WTC11 (cell line): Measurements from ENCODE around the gene NSUN7. TPM values are rescaled to one million over a fixed set of nuclear protein-coding genes. Genes with fewer than 3 reads are reported as not detected.
"Not testable (repeated sequence)": the region's sequence is repeated elsewhere in the genome, so short reads cannot be mapped to it uniquely, and the experiment has no call there.

Source experiments
- ATAC-seq: fragments of 200-7000 bp; cut with Tn5 transposase; 2 replicates; pipeline ENCODE4 v1.10.0; 2021; ENCODE audit warnings: mild to moderate bottlenecking, moderate library complexity
- CTCF ChIA-PET: fragments of 300-600 bp; sonication (Branson Sonifier 250); formaldehyde crosslinking; loops from one replicate; lab custom pipeline; 2021; ENCODE audit warnings: antibody characterized with exemption; lab: Charles Lee
- POLR2A ChIA-PET: fragments of 350-600 bp; sonication (Branson Sonifier 250); formaldehyde crosslinking; loops from one replicate; lab custom pipeline; 2021; ENCODE audit warnings: antibody characterized with exemption; lab: Charles Lee
- DNase-seq: peaks from one replicate; pipeline ENCODE4 v3.0.0; 2021; ENCODE audit warnings: low spot score
- H3K27ac Mint-ChIP-seq: 2 replicates; pipeline ENCODE4 v1.8.0; 2021; ENCODE audit warnings: mixed read lengths
- H3K27me3 Mint-ChIP-seq: 2 replicates; pipeline ENCODE4 v1.8.0; 2021; ENCODE audit warnings: low read depth, mild to moderate bottlenecking, moderate library complexity, mixed read lengths
- H3K36me3 Mint-ChIP-seq: 2 replicates; pipeline ENCODE4 v1.8.0; 2021; ENCODE audit warnings: mixed read lengths
- H3K4me1 Mint-ChIP-seq: 2 replicates; pipeline ENCODE4 v1.8.0; 2022; ENCODE audit warnings: mixed read lengths
- H3K4me3 Mint-ChIP-seq: 2 replicates; pipeline ENCODE4 v1.8.0; 2021; ENCODE audit warnings: mild to moderate bottlenecking, moderate library complexity, mixed read lengths
- H3K9me3 Mint-ChIP-seq: 2 replicates; pipeline ENCODE4 v1.8.0; 2021; ENCODE audit warnings: mixed read lengths
- AFF4 ChIP-seq: sonication (generic); formaldehyde crosslinking; IDR thresholded peaks from 2 replicates; pipeline ENCODE4 v1.8.1; 2023; ENCODE audit warnings: mild to moderate bottlenecking, missing genetic modification reagents, borderline replicate concordance
- ETV6 ChIP-seq: sonication (generic); formaldehyde crosslinking; IDR thresholded peaks from 2 replicates; pipeline ENCODE4 v1.8.1; 2022; ENCODE audit warnings: mild to moderate bottlenecking, missing genetic modification reagents
- FOXJ3 ChIP-seq: sonication (generic); formaldehyde crosslinking; IDR thresholded peaks from 2 replicates; pipeline ENCODE4 v1.9.0; 2021; ENCODE audit warnings: missing genetic modification reagents, mild to moderate bottlenecking, borderline replicate concordance
- GABPB1 ChIP-seq: sonication (generic); formaldehyde crosslinking; IDR thresholded peaks from 2 replicates; pipeline ENCODE4 v1.8.1; 2023; ENCODE audit warnings: mild to moderate bottlenecking, missing genetic modification reagents
- HMGXB4 ChIP-seq: sonication (generic); formaldehyde crosslinking; IDR thresholded peaks from 2 replicates; pipeline ENCODE4 v1.8.1; 2023; ENCODE audit warnings: mild to moderate bottlenecking, moderate library complexity, missing genetic modification reagents
- JAZF1 ChIP-seq: fragments of 250-450 bp; sonication (Bioruptor Pico); IDR thresholded peaks from 2 replicates; pipeline ENCODE4 v1.9.0; 2021; ENCODE audit warnings: moderate library complexity, mild to moderate bottlenecking, inconsistent platforms
- JUN ChIP-seq: sonication (generic); formaldehyde crosslinking; IDR thresholded peaks from 2 replicates; pipeline ENCODE4 v1.8.0; 2023; ENCODE audit warnings: mild to moderate bottlenecking, missing genetic modification reagents
- NFATC4 ChIP-seq: fragments of 250-450 bp; sonication (Bioruptor Pico); IDR thresholded peaks from 2 replicates; pipeline ENCODE4 v1.9.0; 2021; ENCODE audit warnings: mild to moderate bottlenecking
- NR3C1 ChIP-seq: sonication (generic); formaldehyde crosslinking; conservative IDR thresholded peaks from 2 replicates; pipeline ENCODE4 v1.8.1; 2023; ENCODE audit warnings: low read depth, mild to moderate bottlenecking, missing genetic modification reagents
- OVOL2 ChIP-seq: fragments of 250-450 bp; sonication (Bioruptor Pico); IDR thresholded peaks from 2 replicates; pipeline ENCODE4 v1.9.0; 2021; ENCODE audit warnings: mild to moderate bottlenecking, borderline replicate concordance
- RORB ChIP-seq: fragments of 250-450 bp; sonication (Bioruptor Pico); IDR thresholded peaks from 2 replicates; pipeline ENCODE4 v1.9.0; 2021; ENCODE audit warnings: mild to moderate bottlenecking
- TCF7 ChIP-seq: sonication (generic); formaldehyde crosslinking; IDR thresholded peaks from 2 replicates; pipeline ENCODE4 v1.8.0; 2022; ENCODE audit warnings: mild to moderate bottlenecking, low read depth, missing genetic modification reagents, moderate library complexity
- ZNF232 ChIP-seq: sonication (generic); formaldehyde crosslinking; IDR thresholded peaks from 2 replicates; pipeline ENCODE4 v1.8.0; 2022; ENCODE audit warnings: mild to moderate bottlenecking, missing genetic modification reagents
- ZNF263 ChIP-seq: sonication (generic); formaldehyde crosslinking; IDR thresholded peaks from 2 replicates; pipeline ENCODE4 v1.8.1; 2022; ENCODE audit warnings: low read depth, mild to moderate bottlenecking, moderate library complexity, missing genetic modification reagents
- total RNA-seq: library from RNA; stranded (reverse); gene quantifications from 3 replicates; pipeline ENCODE4 v1.2.3, GENCODE V29; 2021
- TF ChIP-seq, protein P1 (sequence below): sonication (generic); formaldehyde crosslinking; IDR thresholded peaks from 2 replicates; pipeline ENCODE4 v1.8.1; 2023; ENCODE audit warnings: mild to moderate bottlenecking, missing genetic modification reagents
- TF ChIP-seq, protein P2 (sequence below): fragments of 250-450 bp; sonication (Bioruptor Pico); IDR thresholded peaks from 2 replicates; pipeline ENCODE4 v1.9.0; 2021; ENCODE audit warnings: mild to moderate bottlenecking

The NSUN7 gene
- total RNA-seq, 1 experiment from 2014 or later: 24.1 TPM

DNA sequence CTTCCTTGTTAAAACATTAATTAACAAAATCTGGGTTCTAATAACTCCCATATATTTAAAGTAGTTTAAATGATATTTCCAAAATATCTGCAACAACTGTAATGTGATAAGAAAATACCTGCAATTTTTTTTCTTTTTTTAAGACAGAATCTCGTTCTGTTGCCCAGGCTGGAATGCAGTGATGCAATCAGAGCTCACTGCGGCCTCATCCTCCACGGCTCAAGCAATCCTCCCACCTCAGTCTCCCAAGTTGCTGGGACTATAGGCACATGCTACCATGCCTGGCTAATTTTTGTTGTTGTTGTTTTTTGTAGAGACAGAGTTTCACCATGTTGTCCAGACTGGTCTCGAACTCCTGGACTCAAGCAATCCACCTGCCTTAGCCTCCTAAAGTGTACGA is 45.7 kb upstream of the NSUN7 start:
- Mint-ChIP-seq H3K4me1 (peaks cover 24% of the 10 kb centered on the region), H3K9me3 (no peaks in the 10 kb centered on the region), H3K4me3 (no peak overlapping the region), H3K27ac (no peak overlapping the region), H3K36me3 (no peaks in the 10 kb centered on the region), H3K27me3 (peaks cover 10% of the 10 kb centered on the region)
- DNase-seq: no peak
- TF ChIP-seq ZNF232 (no peak), GABPB1 (CRISPR knock-in tag) (peak; percentile 27; the same call in 1 of the 2 replicates)
- ATAC-seq: no peak
- POLR2A ChIA-PET: no interaction called here
- CTCF ChIA-PET: no interaction called here

DNA sequence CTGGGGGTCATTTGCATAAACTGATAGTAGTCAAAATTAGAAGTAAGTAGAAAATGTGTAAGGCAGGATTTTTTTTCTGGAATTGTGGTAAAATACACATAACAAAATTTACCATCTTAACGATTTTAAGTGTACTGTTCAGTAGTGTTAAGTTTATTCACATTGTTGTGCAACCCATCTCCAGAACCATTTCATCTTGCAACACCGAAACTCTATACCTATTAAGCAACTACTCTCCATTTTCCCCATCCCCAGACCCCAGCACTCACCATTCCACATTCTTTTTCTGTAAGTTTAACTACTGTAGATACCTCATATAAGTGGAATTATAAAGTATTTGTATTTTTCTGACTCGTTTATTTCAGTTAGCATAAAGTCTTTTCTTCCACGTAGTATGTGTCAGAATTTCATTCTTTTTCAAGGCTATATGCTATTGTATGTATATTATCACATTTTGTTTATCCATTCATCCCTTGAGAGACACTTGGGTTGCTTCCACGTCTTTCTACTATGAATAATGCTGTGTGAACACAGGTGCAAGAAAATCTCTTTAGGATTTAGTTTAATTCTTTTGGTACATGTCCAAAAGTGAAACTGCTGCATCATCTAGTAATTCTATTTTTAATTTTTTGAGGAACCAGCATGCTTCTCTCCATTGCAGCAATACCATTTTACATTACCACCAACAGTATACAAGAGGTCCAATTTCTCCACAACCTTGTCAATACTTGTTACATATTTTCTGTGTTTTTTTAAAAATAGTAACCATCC is 39.1 kb upstream of the NSUN7 start:
- H3K36me3 Mint-ChIP-seq: no peaks in the 10 kb centered on the region
- H3K4me1 Mint-ChIP-seq: peaks cover 25% of the 10 kb centered on the region
- TF ChIP-seq JAZF1 (CRISPR knock-in tag) (no peak), TCF7 (CRISPR knock-in tag) (no peak), ZNF263 (CRISPR knock-in tag) (no peak), FOXJ3 (CRISPR knock-in tag) (no peak)
- TF ChIP-seq, all 79 proteins: peak for 0
- ChIA-PET POLR2A (no interaction called here), CTCF (no interaction called here)
- Mint-ChIP-seq H3K9me3 (no peaks in the 10 kb centered on the region), H3K27me3 (no peaks in the 10 kb centered on the region; the same call in 1 of the 2 replicates), H3K4me3 (no peak overlapping the region), H3K27ac (no peak overlapping the region)
- DNase-seq (no peak), ATAC-seq (no peak)

DNA sequence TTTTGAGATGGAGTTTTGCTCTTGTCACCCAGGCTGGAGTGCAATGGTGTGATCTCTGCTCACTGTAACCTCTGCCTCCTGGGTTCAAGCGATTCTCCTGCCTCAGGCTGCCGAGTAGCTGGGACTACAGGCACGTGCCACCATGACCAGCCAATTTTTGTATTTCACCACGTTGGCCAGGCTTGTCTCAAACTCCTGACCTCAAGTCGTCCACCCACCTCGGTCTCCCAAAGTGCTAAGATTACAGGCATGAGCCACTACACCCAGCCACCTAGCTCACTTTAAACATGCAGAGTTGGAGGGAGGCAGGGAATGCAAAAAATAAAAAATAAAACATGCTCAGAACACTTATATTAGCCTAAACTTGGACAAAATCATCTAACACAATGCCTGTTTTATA is 36.8 kb upstream of the NSUN7 start:
- CTCF ChIA-PET, ATAC-seq, POLR2A ChIA-PET, DNase-seq, H3K9me3 Mint-ChIP-seq, H3K27ac Mint-ChIP-seq, H3K27me3 Mint-ChIP-seq, H3K4me3 Mint-ChIP-seq, H3K36me3 Mint-ChIP-seq: not testable (repeated sequence)
- H3K4me1 Mint-ChIP-seq: peaks cover 25% of the 10 kb centered on the region

DNA sequence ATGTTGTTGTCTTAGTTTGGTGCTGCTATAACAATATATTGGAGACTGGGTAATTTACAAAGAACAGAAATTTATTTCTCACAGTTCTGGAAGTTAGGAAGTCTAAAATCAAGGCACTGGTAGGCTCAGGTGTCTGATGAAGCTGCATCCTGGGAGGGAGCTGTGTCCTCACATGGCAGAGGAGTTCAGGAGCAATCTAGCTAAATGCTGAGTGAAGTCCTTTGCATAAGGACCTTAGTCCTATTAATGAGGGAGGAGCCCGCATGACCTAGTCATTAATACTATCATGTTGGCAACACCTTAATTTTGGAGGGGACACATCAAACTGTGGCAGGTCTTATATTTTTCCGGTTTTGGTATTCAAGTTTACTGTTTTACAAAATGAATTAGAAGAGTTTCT is 36.0 kb upstream of the NSUN7 start:
- no peak for DNase-seq
- Mint-ChIP-seq H3K4me3 (no peak overlapping the region), H3K27ac (0 out of 2 replicates have a peak overlapping the region, but pooled peaks have one; percentile 64), H3K4me1 (peaks cover 29% of the 10 kb centered on the region), H3K9me3 (no peaks in the 10 kb centered on the region), H3K36me3 (no peaks in the 10 kb centered on the region), H3K27me3 (no peaks in the 10 kb centered on the region; the same call in 1 of the 2 replicates)
- CTCF ChIA-PET: no interaction called here
- POLR2A ChIA-PET: no interaction called here
- ATAC-seq: peak; percentile 65
- TF ChIP-seq, protein P1, sequence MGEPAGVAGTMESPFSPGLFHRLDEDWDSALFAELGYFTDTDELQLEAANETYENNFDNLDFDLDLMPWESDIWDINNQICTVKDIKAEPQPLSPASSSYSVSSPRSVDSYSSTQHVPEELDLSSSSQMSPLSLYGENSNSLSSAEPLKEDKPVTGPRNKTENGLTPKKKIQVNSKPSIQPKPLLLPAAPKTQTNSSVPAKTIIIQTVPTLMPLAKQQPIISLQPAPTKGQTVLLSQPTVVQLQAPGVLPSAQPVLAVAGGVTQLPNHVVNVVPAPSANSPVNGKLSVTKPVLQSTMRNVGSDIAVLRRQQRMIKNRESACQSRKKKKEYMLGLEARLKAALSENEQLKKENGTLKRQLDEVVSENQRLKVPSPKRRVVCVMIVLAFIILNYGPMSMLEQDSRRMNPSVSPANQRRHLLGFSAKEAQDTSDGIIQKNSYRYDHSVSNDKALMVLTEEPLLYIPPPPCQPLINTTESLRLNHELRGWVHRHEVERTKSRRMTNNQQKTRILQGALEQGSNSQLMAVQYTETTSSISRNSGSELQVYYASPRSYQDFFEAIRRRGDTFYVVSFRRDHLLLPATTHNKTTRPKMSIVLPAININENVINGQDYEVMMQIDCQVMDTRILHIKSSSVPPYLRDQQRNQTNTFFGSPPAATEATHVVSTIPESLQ (CRISPR knock-in tag): no peak
- no peak for TF ChIP-seq JUN (CRISPR knock-in tag)
- TF ChIP-seq ZNF263 (CRISPR knock-in tag): no peak
- TF ChIP-seq, protein P2, sequence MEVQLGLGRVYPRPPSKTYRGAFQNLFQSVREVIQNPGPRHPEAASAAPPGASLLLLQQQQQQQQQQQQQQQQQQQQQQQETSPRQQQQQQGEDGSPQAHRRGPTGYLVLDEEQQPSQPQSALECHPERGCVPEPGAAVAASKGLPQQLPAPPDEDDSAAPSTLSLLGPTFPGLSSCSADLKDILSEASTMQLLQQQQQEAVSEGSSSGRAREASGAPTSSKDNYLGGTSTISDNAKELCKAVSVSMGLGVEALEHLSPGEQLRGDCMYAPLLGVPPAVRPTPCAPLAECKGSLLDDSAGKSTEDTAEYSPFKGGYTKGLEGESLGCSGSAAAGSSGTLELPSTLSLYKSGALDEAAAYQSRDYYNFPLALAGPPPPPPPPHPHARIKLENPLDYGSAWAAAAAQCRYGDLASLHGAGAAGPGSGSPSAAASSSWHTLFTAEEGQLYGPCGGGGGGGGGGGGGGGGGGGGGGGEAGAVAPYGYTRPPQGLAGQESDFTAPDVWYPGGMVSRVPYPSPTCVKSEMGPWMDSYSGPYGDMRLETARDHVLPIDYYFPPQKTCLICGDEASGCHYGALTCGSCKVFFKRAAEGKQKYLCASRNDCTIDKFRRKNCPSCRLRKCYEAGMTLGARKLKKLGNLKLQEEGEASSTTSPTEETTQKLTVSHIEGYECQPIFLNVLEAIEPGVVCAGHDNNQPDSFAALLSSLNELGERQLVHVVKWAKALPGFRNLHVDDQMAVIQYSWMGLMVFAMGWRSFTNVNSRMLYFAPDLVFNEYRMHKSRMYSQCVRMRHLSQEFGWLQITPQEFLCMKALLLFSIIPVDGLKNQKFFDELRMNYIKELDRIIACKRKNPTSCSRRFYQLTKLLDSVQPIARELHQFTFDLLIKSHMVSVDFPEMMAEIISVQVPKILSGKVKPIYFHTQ (CRISPR knock-in tag): no peak
- no peak for TF ChIP-seq AFF4
- TF ChIP-seq JAZF1 (CRISPR knock-in tag): no peak
- no peak for TF ChIP-seq NFATC4
- no peak for TF ChIP-seq RORB (CRISPR knock-in tag)
- no peak for TF ChIP-seq OVOL2
- TF ChIP-seq NR3C1 (CRISPR knock-in tag): no peak
- no peak for TF ChIP-seq HMGXB4 (CRISPR knock-in tag)
- TF ChIP-seq ETV6 (CRISPR knock-in tag): no peak
